GM21526 (cell line): ENCODE data around the gene RHOXF2.
"Not testable (repeated sequence)": the region's sequence is repeated elsewhere in the genome, so short reads cannot be mapped to it uniquely, and the experiment has no call there.

Experiments used
- ATAC-seq: cut with Tn5 transposase; IDR thresholded peaks from one replicate; pipeline ENCODE4 v1.9.1; 2021; ENCODE audit warnings: moderate library complexity; ENCODE audit not compliant: unreplicated experiment, low FRiP score

The RHOXF2 gene

DNA sequence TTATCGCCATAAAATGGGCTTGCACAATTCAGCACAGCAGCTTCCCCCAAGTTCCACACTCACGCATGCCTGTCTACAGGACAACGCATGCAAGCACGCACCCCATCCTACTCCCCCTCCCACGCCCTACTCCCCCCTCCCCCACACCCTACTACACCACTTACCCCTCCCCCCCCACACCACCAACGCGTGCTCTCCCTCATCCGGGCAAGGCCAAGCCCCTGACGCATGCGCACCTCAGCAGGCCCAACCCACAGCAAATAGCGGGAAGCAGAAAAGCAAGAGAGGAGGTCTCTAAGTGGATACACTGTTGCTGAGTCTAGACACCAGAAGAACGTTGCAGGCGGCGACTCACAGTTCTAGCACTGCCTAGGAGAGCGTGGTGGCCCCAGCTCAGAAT, at the start of gene RHOXF2:
Gene RHOXF2 (plus strand): TSS at position 301 of the 400 bp plus-strand sequence. CDS start 138 bp downstream, outside the sequence.
- not testable (repeated sequence) for ATAC-seq

- ATAC-seq: no peak
Observed at GRCh38 chrX:120109378-120109777, 49.0 kb upstream of the RHOXF2 start.

DNA sequence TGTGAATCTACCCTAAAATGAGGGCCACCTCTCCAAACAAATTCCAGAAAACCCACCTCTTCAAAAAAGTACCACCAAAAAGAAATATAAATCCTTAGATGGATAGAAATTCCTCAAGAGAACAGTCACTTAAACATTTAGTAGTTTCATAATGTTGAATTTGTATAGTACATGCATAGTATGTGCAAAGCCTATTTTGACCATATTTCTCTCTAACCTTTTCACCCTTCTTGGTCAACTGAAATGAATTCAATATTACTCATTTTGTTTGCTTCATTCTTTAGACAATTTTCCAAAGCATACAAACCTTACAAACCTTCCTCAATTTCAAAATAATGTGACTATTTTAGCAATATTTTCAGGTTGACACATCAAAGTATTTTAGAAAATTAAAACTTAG, 46.8 kb upstream of the RHOXF2 start:
- ATAC-seq: no peak

- no peak for ATAC-seq
Observed at GRCh38 chrX:120115438-120115963, 42.9 kb upstream of the RHOXF2 start, which contains the start of gene RHOXF1. TSS of gene RHOXF1 (minus strand) at chrX:120115913. CDS start at chrX:120115862, 51 bp downstream.

- ATAC-seq: no peak
Observed at GRCh38 chrX:120120223-120120622, 38.2 kb upstream of the RHOXF2 start.

DNA sequence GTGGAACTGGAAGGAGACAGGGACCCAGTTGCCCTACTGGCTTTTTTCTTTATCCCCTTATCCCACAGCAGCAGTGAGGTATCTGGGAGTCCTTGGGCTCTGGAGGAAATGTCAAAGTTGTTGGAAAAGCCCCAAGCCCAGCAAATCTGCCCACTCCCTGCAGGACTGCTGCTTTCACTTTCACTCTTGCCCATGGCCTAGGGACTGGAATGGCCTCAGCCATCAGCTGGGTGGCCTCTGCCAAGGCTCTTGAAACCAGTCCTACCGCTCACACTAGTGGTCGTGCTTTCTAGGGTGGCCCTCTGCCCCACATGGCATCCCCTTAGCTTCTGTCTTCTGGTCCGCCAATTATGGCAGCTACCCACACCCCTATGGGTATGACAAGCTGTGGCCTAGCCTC, 33.0 kb upstream of the RHOXF2 start:
- no peak for ATAC-seq

DNA sequence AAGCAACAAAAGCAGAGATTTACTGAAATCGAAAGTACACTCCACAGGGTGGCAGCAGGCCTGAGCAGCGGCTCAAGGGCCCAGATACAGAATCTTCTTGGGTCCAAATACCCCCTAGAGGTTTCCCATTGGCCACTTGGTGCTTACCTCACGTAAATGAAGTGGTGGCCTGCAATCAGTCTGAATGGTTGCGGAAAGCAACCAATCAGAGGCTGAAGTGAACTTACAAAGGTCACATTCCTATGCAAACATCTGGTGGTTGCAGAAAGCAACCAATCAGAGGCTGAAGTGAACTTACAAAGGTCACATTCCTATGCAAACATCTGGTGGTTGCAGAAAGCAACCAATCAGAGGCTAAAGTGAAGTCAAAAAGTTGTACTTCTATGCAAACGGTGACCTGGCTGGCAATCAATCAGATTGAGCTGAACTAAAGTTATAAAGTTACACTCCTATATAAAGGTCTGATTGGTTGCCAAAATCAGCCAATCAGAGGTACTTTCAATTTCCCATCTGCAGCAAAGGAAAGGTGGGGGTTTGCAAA, 30.0 kb upstream of the RHOXF2 start:
- not testable (repeated sequence) for ATAC-seq

- ATAC-seq: no peak
Observed at GRCh38 chrX:120136128-120136527, 22.3 kb upstream of the RHOXF2 start.

- ATAC-seq: no peak
Observed at GRCh38 chrX:120136840-120137239, 21.6 kb upstream of the RHOXF2 start.

DNA sequence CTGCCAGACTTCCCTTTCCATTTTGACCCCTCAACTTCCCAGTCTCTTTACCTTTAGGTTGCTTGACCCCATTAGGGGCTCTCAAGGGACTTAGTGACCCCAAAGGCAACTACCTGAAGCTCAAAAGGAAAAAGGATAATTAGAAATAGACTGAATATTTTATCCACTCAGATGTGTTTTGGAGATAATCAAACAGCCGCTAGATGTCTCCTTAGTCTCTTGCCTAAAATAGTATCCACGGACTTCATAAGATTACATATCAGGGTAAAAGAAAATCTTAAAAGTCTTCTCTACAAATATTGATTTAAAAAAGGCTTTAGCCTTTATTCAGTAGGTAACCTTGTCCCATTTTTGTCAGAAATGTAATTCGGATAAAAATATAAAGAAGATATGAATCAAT, 21.0 kb upstream of the RHOXF2 start:
- no peak for ATAC-seq

DNA sequence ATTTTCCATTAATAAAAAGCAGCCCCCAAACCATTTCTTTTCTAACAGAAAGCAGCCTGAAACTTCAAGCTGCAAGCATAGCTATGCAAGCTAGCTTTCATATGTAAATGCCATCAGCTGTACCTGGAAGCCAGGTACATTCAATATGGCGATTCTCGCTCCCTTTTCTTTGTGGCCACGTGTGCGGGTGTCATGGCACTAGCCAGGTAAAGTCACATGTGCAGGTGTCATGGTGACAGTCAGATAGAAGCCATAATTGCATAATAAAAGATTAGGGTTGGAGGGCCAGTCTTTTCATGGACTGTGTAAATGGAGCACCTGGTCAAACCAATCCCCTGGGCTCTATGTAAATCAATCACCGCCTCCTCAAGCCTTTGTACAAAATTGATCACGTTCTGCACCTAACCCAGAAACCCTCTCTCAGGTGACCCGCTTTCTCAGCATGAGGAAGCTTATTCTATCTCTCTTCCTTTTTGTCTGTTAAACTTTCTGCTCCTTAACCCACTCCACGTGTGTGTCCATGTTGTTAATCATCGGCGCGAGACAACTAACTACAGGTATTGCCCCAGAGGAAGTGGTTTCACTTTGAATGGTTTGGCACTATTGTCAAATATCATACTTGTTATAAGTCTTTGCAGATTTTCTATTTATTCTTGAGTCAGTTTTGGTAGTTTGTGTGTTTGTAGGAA, 18.0 kb upstream of the RHOXF2 start:
- ATAC-seq: no peak

GRCh38 chrX:120144178-120144844, 14.1 kb upstream of the RHOXF2 start:
- ATAC-seq: no peak

GRCh38 chrX:120145295-120145925, 13.0 kb upstream of the RHOXF2 start:
- no peak for ATAC-seq

GRCh38 chrX:120146323-120146722, 12.1 kb upstream of the RHOXF2 start:
- ATAC-seq: not testable (repeated sequence)

DNA sequence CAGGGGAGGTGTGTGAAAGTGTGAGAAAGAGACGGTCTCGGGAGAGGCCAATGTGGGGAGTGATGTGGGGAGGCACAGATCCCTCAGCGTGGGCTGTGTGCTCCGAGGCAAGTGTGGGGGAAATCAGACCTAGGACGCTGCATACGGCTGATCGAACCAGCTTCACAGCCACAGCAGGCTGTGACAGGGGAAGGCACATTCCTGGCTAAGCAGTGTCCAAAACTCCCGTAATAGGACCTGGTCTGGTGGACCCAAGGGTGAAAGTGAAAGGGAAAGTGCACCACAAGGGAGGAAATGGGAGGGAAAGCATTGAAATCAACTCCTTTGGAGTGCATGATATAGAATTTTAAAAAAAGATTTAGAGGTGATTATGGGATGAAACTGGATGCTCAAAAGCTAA, 10.9 kb upstream of the RHOXF2 start:
- no peak for ATAC-seq

- not testable (repeated sequence) for ATAC-seq
Observed at GRCh38 chrX:120150109-120150744, 8.2 kb upstream of the RHOXF2 start.

- not testable (repeated sequence) for ATAC-seq
Observed at GRCh38 chrX:120159086-120159485, 673 bp downstream of the RHOXF2 start.

DNA sequence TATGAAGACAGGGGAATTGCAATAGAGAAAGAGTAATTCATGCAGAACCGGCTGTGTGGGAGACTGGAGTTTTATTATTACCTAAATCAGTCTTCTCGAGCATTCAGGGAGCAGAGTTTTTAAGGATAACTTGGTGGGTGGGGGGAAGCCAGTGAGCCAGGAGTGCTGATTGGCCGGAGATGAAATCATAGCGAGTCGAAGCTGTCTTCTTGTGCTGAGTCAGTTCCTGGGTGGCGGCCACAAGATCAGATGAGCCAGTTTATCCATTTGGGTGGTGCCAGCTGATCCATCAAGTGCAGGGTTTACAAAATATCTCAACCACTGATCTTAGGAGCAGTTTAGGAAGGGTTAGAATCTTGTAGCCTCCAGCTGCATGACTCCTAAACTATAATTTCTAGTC, 34.8 kb downstream of the RHOXF2 start:
- not testable (repeated sequence) for ATAC-seq

DNA sequence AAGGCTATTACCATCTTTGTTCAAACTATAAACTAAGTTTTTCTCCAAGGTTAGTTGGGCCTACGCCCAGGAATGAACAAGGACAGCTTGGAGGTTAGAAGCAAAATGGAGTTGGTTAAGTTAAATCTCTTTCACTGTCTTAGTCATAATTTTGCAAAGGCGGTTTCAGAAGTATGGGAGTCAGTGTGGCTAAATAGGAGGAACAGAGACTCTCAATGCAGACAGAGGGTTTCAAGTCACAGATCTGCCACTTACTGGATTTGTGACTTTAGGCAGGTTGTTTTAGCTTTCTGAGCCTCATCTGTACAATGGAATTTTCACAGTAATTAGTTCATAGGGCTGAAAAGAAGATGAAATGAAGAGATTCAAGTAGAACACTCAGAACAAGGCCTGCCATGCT, 35.3 kb downstream of the RHOXF2 start:
- peak; percentile 95 for ATAC-seq

DNA sequence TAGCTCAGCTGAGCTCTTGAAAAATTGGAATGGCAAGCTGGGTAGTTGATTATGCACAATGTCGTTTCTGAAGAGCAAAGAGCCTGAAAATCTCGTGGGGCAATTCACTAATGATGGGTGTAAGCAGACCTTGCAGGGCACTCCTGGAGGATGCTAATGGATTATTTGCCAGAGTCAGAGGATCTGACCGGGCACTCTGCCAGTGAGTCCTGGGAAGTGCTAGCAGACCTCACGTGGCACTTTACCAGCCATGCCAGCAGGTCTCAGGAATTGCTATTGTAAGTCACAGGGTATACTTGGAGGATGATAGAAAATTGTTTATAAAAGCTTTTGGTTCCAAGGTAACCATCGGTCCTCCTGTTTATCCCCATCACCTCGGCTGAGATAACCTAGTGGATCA, 37.4 kb downstream of the RHOXF2 start:
- ATAC-seq: not testable (repeated sequence)
